Fibroblast of skin of abdomen (primary cell): ENCODE data around the gene PCK1.

Experiments
- DNase-seq: peaks from one replicate; pipeline ENCODE4 v3.0.0-alpha.2; 2013

The PCK1 gene

DNA sequence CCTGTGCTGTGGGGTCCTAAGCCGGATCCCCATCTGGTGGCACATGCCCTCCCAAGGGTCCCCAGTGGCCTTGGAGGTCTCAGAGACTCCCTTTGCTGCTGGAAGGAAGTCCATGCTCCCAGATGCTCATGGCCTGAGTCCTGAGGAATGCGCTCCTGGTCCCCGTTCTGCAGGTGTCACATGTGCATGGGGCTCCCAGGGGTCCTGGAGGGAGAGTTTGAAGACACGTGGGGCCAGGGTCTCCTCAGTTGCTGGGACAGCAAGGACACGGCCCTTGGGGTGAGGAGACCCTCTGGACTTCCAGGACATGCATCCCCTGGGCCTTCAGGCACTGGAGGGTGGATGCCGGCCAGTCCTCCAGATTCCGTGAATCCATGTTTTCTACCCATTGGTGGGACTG is 47.6 kb downstream of the PCK1 start:
- DNase-seq, result no peak

DNA sequence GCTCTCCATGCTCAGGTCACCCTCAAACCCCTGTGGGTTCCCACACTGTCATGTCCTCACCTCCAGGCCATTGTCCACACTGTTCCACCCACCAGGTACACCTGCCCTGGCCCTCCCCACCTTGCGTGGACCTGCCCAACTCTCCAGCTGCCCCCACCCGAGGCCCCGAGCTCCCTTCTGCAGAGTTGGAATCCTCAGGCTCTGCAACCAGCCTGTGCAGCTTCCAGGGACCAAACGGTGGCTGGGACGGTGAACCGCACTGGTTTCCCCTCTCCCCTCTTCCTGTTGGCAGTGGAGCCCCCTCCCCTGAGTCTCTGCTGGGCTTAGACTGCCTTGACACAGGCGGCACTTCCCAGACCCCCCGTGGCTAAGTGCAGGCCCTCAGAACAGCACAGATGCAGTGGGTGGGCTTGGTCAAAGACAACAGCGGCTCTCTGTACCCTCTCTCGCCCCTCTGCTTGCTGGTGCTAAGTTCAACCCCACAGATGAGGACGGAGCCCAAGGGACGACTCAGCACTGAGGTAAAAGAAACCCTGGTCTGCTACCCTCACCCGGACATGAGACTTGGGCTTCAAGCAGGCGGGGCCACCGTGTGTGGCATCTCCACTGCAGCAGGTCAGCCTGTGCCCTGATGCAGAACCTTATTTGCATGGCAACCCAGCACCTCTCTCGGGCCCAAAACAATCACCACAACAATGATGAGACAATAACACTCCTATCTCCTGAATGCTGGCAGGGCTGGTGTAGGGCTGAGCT is 48.4 kb downstream of the PCK1 start:
- DNase-seq, result no peak

DNA sequence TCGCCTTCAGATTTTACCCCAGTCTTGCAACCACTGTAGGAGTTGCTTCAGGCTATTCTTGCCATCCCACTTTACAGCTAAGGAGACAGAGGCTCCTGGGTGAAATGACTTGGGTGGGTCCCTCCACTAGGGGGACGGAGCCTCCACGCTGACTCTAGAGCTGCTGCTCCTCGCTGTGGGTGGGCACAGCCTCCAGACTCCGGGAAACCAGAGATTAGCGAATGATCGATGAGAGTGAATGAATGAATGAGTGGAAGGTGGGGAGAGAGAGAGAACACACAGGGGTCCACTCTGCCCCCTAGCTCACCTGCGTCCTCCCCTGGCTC is 48.9 kb downstream of the PCK1 start:
- no peak for DNase-seq

DNA sequence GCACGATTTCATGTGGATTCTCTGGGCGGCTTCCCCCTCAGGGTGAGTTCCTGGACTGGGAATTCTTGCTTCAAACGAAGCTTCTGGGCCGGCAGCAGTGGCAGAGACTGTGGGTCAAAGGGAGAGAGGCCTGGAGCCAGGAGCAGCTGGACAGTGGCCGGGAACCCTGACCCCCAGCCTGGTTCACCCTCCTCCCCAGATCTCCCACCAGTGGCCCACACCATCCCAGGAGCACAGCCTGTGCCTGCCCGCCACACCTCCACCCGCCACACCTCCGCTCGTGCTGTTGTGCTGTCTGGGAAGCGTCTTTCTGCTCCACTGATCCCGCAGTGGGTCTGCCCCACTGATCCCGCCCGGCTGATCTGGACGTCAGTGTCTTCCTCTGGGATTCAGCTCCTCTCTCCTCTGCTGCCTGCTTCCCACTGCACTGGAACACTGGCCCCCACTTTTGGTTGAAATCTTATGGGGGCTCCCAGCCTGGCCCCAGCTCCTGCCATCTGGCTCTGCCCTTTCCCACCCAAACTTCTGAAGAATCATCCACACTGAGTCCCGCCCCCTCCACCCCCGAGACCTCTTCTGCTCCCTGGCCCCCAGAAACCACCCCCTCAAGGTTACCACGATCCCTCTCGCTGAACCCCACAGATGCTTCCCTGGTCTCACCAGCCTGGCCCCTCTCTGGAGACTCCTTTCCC is 49.5 kb downstream of the PCK1 start:
- DNase-seq, result no peak

DNA sequence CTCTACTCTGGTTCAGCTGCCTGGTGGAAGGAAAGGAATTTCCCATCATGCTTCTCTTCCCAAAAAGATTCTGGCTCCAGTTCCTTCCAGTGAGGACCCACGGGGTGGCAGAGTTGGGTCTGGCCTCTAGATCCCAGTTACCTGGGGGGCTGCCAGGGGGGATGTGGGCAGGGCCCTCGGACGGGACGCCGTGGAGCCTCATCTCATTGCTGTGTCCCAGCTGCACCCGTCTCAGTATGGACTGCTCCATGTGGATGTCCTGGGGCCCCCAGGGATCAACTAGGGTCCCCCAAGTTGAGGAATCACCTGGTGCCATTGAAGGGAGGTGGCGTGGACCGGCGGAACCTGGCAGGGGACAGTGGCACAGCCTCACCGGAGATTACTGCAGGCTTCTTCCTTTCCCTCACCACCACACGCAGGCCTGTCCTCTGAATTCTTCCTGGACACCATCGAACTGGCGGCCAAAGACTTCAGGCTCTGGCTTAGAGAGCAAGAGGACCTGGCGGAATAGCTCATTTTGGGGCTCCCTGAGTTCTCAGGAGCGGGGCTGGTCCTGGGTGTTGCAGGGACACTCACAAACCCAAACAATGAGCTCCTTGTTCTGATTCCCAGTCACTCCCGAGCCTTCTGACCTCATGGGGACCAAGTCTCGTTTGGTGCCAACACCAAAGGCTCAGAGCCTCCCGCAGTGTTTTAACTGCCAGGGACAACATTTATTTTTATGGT is 50.8 kb downstream of the PCK1 start:
- no peak for DNase-seq

DNA sequence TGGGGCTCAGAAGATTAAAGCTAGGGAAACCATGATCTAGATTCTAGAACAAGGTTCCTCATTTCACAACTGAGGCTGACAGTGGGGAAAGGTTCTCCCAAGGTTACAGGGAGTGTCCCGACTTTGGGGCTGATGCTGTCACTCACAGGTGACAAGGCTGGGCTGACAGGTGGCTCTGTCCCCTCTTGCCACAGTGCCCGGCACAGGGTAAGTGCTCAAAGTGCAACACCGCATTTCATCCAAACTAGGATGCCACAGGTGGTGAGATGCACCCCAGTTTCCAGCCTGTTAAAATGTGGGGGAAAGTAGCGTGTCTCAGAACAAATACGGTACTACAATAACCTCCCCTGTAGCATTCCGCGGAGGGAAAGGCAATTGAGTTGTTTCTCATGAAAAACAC is 51.5 kb downstream of the PCK1 start:
- DNase-seq, result no peak

DNA sequence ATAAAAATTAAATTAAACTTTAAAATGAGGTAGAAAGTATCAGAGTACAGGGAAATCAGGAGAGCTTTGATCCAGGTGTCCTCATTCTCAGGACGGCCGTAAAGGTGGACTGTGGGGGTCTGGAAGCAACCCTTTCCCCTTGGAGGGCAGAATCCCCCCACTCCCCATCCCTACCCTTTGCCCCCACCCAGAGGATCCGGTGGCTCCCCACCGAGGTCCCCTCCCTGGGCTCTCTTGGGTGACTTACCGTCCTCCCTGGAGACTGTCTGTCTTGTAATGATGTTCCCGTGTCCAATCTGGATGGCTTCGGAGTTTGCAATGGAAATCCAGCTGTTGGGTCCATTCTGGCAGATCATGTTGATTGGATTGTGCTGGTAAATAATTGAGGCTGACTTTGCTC is 52.0 kb downstream of the PCK1 start:
- no peak for DNase-seq

DNA sequence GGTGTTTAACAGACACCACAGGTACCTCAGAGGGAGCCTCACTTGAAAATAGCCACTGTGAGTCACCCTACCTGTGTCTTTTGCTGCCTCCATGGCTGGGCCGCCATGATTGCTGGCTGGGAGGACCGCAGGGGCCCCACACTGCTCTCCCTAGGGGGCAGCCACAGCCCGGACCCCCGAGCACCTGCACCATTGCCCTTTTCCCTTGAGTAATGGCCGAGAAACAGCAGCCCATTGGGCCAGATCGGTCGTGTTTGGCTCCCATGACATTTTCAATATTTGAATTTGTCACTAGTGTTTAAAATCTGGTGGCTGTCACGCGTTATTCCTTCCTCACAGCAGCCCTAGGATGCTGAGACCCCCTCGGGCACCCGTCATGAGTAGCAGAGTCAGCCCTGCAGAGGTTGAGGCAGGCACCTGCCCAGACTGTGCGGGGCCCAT is 52.6 kb downstream of the PCK1 start:
- no peak for DNase-seq

DNA sequence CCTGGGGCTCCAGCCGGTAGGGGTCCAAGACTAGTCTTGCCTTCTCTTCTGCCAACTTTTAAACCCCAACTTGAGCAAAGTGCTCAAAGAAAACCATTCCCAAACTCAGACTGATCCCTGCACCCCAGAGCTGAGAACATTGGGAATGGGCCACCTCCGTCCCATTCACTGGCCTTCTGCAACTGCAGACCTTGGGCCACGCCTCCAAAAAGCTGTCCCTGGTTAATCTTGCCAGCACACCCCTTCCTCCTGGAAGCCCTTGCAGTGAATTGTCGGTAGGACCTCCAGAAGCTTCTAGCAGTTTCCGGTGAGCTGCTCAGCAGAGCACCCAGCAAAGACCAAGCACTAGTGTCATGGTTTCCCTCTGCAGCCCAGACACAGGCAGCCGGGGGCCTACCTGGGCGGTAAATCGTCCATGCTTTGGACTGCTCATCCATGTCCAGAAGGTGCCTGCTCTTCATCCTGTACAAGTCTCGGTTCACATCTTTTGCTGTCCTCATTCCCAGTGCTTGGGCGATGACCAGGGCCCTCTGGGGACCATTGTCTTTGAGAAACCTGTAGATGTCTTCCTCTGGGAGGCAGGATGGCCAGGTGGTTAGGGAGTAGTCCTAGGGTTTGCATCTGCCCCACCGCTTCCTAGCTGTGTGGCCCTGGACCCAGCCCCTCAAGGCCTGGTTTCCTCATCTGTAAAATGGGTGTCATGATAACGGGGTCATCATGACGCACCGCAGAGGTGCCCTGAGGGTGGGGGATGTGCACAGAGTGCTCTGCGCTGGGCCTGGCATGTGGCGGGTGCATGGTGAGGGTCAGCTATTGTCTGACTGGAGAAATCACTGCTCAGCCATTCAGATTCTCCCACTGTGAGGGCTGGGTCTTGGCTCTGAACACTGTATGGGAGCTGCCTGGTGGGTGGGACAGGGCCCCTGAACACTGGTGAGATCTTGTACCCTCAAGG is 53.9 kb downstream of the PCK1 start:
- no peak for DNase-seq

DNA sequence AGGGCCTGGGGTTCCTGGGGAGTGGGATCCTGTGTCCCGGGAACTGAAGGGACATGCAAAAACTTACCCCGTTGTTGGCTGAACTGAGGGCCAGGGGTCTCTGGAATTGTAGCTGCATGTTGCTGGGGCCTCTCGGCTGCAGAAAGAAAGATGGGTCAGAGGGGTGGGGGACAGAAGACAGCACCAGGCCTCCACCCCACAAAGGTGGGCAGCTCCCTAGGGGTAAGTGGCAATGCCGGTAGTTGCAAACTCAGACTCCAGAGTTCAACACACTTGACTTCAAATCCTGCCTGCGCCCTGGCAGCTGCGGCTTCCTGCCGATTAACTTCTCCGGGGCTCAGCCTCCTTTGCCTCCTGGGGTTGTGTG is 54.5 kb downstream of the PCK1 start:
- no peak for DNase-seq

DNA sequence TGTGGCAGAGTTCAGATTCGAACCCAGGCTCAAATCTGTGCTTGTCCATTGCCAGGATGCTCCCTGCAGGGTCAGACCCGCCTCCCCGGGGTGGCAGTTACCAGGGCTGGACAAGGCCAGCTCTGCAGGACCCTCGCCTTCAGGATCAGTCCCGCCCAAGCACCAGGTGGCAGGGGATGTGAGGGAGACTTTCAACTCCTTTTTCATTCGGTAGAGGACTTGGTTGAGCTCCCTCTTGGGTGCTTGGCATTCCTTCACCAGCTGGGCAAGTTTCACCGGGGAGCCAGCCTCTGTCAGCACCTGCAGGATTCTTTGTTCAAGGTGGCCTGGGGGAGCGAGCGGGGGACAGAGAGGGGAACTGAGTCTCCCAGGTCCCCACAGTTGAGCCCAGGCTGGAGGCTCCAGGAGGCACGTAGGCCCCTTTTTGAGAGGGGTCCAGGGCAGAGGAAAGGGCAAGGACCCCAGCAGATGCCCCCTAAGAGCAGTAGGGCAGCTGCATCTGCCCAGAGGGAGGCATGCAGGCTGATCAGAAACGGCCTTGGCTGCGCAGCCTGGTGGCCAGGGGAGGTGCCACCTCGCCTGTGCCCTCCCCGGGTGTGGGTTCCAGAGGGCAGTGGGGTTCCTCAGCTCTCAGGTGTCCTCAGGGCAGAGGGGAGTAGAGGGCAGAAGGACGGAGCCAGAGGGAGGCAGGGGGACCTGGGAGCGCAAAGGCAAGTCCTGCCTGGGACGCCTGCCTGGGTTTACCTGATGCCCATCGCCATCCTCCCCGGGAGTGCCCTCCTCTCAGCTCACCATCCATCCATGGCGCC is 55.4 kb downstream of the PCK1 start:
- no peak for DNase-seq

DNA sequence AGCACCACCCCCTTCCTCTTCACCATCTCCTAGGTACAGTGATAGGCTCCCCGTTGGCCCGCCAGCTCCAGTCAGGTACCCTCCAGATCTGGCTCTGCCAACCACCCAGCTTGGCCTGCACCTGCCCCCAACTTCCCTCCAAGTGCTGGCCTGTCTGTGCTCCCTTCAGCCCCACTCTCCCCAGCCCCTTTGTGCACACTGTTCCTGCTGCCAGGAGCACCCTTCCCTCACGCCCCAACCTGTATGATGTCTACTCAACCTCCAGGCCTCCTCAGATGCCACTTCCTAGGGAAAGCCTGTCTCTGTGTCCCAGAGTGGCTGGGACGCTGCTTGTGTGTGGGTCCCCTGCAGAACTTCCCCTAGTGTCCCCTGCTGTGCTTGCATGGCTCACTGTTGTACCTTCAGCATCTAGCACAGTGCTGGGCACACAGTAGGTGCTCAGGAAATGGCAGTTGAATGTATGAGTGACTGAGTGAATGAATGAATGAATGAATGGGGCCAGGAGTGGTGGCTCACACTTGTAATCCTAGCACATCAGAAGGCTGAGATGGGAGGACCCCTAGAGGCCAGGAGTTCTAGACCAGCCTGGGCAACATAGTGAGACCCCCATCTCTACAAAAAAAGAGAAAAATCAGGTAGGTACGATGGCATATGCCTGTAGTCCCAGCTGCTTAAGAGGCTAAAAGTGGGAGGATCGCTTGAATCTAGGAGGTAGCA is 56.3 kb downstream of the PCK1 start:
- no peak for DNase-seq
